Measurements from ENCODE around the gene CDK5RAP1. TPM values are rescaled to one million over a fixed set of nuclear protein-coding genes. Genes with fewer than 3 reads are reported as not detected.

Gene CDK5RAP1
- total and polyA plus RNA-seq, 2 donors (not counting 3 experiments of a cell fraction or from before 2014, with no cell fraction given): 30.8 to 36.5 TPM

DNA sequence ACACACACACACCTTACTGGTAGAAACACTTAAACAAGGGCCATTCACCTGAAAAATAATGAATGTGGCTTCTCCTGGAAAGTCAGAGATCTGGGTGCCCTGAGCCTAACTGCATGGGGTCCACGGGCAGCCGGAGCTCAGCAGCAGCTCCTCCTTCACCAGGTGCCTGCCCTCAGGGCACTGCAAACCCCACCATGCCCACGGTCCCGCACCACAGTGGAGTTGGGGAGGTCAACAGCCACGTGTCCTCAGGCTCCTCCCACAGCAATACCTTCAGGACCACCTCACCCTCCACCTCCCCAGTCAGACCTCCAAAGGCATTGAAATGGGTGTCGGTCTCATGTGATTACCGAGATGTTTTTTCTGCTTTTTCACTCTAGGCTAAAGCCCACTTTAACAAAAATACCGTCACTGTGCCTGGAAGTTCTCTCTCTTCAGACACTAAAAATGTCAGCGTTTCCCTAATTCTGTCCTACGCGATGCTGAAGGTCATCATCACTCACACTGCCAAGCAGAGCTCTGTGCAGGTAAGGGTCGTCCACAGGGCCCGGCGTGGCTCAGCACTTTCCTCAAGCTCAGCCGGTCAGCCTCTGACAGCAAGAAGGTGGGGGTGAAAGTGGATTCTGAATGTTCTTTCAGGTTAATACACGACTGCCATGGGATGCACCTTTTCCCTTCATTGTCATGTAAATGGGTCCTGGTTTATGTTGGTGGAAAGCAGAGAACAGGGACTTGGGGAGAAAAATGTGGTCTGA lies 48.9 kb downstream of the CDK5RAP1 start:
- no peaks in the 10 kb centered on the region for H3K36me3 ChIP-seq (ENCODE audit: control insufficient read depth in 2 of 2, extremely low read depth in 1 of 2, insufficient read depth in 2 of 2, low read length in 2 of 2)
- dilution Hi-C loops (cut with MboI; ENCODE audit: extremely low pct_ligation_motif_present, low sequenced_read_pairs): no loop called here
- H3K79me2 ChIP-seq (ENCODE audit: control insufficient read depth, insufficient read depth, low read length): no peaks in the 10 kb centered on the region
- H4K20me1 ChIP-seq (replicated peaks; ENCODE audit: control insufficient read depth, extremely low read depth, insufficient read depth, low read length): no peaks in the 10 kb centered on the region
- no peaks in the 10 kb centered on the region for H3K9me3 ChIP-seq (replicated peaks; ENCODE audit: control insufficient read depth, insufficient read depth, low read length)
- CTCF ChIA-PET: no interaction called here
- BruUV-seq (replicated peaks): no TSS peak
- H2AFZ ChIP-seq (ENCODE audit: low read depth, low read length): no peak overlapping the region
- intact Hi-C loops (cut with micrococcal nuclease): no loop called here
- TF ChIP-seq FOS (IDR thresholded peaks at IDR 0.05; ENCODE audit: borderline replicate concordance, insufficient read depth, low read length): no peak
- no peaks in the 10 kb centered on the region for H3K4me1 ChIP-seq (ENCODE audit: control insufficient read depth, extremely low read depth, insufficient read depth, low read length)
- no peaks in the 10 kb centered on the region for H3K27me3 ChIP-seq (ENCODE audit: control insufficient read depth in 2 of 2, insufficient read depth in 2 of 2, low read length in 2 of 2)
- POLR2A ChIA-PET: no interaction called here
- H3K27ac ChIP-seq (ENCODE audit: insufficient read depth, low read depth, low read length): no peak overlapping the region
- DNase-seq (ENCODE audit: low read depth, low spot score) (no peak), FAIRE-seq (no peak)
- H3K4me3 ChIP-seq (replicated peaks in 1 of 3; ENCODE audit: insufficient read depth in 1 of 3, low read depth in 1 of 3, low read length in 3 of 3): no peak overlapping the region
- no peak overlapping the region for H3K4me2 ChIP-seq (ENCODE audit: insufficient read depth, low read length)
- no peak overlapping the region for H3K9ac ChIP-seq (replicated peaks; ENCODE audit: extremely low read depth, insufficient read depth, low read length)
- no peaks in the 10 kb centered on the region for H3K9me1 ChIP-seq (replicated peaks; ENCODE audit: control insufficient read depth, extremely low read depth, insufficient read depth, low read length)

DNA sequence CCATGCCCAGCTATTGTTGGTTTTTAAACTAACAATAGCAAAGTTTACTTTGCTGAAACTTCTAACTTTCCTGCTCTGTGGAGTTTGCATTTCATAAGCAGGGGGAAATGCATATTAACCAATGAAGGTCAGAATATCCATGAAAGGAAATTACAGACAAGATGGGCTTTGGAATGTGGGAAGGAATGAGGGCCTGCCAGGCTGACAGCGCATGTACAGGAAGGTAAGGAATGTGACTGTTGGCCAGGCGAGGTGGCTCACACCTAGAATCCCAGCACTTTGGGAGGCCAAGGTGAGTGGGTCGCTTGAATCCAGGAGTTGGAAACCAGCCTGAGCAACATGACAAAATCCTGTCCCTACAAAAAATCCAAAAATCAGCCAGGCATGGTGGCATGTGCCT lies 49.6 kb downstream of the CDK5RAP1 start:
- Histone ChIP-seq H3K4me1 (ENCODE audit: control insufficient read depth, extremely low read depth, insufficient read depth, low read length) (no peaks in the 10 kb centered on the region), H3K9me1 (replicated peaks; ENCODE audit: control insufficient read depth, extremely low read depth, insufficient read depth, low read length) (no peaks in the 10 kb centered on the region), H3K4me2 (ENCODE audit: insufficient read depth, low read length) (no peak overlapping the region), H3K4me3 (replicated peaks in 1 of 3; ENCODE audit: insufficient read depth in 1 of 3, low read depth in 1 of 3, low read length in 3 of 3) (no peak overlapping the region), H3K36me3 (ENCODE audit: control insufficient read depth in 2 of 2, extremely low read depth in 1 of 2, insufficient read depth in 2 of 2, low read length in 2 of 2) (no peaks in the 10 kb centered on the region), H2AFZ (ENCODE audit: low read depth, low read length) (no peak overlapping the region), H3K9ac (replicated peaks; ENCODE audit: extremely low read depth, insufficient read depth, low read length) (no peak overlapping the region), H3K9me3 (replicated peaks; ENCODE audit: control insufficient read depth, insufficient read depth, low read length) (no peaks in the 10 kb centered on the region), H3K27me3 (ENCODE audit: control insufficient read depth in 2 of 2, insufficient read depth in 2 of 2, low read length in 2 of 2) (no peaks in the 10 kb centered on the region), H3K27ac (ENCODE audit: insufficient read depth, low read depth, low read length) (no peak overlapping the region), H4K20me1 (replicated peaks; ENCODE audit: control insufficient read depth, extremely low read depth, insufficient read depth, low read length) (no peaks in the 10 kb centered on the region), H3K79me2 (ENCODE audit: control insufficient read depth, insufficient read depth, low read length) (no peaks in the 10 kb centered on the region)
- no peak for DNase-seq (ENCODE audit: low read depth, low spot score)
- dilution Hi-C loops (cut with MboI; ENCODE audit: extremely low pct_ligation_motif_present, low sequenced_read_pairs) (no loop called here), intact Hi-C loops (cut with micrococcal nuclease) (no loop called here)
- TF ChIP-seq, protein P1, sequence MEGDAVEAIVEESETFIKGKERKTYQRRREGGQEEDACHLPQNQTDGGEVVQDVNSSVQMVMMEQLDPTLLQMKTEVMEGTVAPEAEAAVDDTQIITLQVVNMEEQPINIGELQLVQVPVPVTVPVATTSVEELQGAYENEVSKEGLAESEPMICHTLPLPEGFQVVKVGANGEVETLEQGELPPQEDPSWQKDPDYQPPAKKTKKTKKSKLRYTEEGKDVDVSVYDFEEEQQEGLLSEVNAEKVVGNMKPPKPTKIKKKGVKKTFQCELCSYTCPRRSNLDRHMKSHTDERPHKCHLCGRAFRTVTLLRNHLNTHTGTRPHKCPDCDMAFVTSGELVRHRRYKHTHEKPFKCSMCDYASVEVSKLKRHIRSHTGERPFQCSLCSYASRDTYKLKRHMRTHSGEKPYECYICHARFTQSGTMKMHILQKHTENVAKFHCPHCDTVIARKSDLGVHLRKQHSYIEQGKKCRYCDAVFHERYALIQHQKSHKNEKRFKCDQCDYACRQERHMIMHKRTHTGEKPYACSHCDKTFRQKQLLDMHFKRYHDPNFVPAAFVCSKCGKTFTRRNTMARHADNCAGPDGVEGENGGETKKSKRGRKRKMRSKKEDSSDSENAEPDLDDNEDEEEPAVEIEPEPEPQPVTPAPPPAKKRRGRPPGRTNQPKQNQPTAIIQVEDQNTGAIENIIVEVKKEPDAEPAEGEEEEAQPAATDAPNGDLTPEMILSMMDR (IDR thresholded peaks at IDR 0.05; ENCODE audit: extremely low read depth in 1 of 2, insufficient read depth in 1 of 2, low read depth in 1 of 2, low read length in 2 of 2): no peak
- no peak for TF ChIP-seq MYC (IDR thresholded peaks at IDR 0.05; ENCODE audit: low read depth, low read length)
- TF ChIP-seq POLR2A (IDR thresholded peaks at IDR 0.05; ENCODE audit: low read depth, low read length): no peak
- no peak for TF ChIP-seq FOS (IDR thresholded peaks at IDR 0.05; ENCODE audit: borderline replicate concordance, insufficient read depth, low read length)
- TF ChIP-seq GATA2 (IDR thresholded peaks at IDR 0.05; ENCODE audit: insufficient read depth, insufficient read length, low read depth, low read length): no peak
- TF ChIP-seq, protein P2, sequence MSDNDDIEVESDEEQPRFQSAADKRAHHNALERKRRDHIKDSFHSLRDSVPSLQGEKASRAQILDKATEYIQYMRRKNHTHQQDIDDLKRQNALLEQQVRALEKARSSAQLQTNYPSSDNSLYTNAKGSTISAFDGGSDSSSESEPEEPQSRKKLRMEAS (IDR thresholded peaks at IDR 0.05; ENCODE audit: insufficient read depth, insufficient read length): no peak
- TF ChIP-seq JUN (IDR thresholded peaks at IDR 0.05; ENCODE audit: borderline replicate concordance, insufficient read depth, insufficient read length, low read depth): no peak
- no peak for TF ChIP-seq POLR2AphosphoS5 (IDR thresholded peaks at IDR 0.05; ENCODE audit: insufficient read depth, low read depth, low read length)
- TF ChIP-seq EZH2 (IDR thresholded peaks at IDR 0.05; ENCODE audit: borderline replicate concordance, low read depth, low read length, severe bottlenecking): no peak
- no TSS peak for BruUV-seq (replicated peaks)
- FAIRE-seq: peak; percentile 37
- CTCF ChIA-PET: no interaction called here
- POLR2A ChIA-PET: no interaction called here

All from endothelial cell of umbilical vein (primary cell).